ENCODE measurements around the gene KIR3DL3.
"Not testable (repeated sequence)": the region's sequence is repeated elsewhere in the genome, so short reads cannot be mapped to it uniquely, and the experiment has no call there.

DNA sequence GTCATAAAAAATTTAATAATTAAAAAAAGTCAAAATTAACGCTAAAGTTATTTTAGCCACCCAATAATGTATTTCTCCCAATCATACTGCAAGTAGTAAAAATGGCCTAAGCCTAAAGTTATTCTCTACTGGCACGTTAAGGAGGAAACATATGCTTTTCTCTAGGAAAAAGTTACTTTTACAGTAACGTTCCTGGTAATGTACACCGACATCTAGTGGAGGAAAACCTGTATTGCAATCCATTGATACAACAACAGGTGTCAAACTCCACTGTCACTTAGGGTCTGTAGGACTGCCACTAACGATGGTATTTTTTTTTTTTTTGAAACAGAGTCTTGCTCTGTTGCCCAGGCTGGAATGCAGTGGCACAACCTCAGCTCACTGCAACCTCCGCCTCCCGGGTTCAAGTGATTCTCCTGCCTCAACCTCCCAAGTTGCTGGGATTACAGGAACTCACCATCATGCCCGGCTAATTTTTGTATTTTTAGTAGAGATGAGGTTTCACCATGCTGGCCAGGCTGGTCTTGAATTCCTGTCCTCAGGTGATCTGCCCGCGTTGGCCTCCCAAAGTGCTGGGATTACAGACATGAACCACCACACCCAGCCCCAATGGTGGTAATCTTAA is 47.9 kb upstream of the KIR3DL3 start:
- not testable (repeated sequence) for TF ChIP-seq POLR2A (IDR thresholded peaks at IDR 0.05)
- TF ChIP-seq CTCF (IDR thresholded peaks at IDR 0.05): peak; percentile 48 to 87 (median 76)

All from testis (tissue), 2 donors.